ENCODE measurements around the gene HSP90AA1. TPM values are rescaled to one million over a fixed set of nuclear protein-coding genes. Genes with fewer than 3 reads are reported as not detected.
"Not testable (repeated sequence)": the region's sequence is repeated elsewhere in the genome, so short reads cannot be mapped to it uniquely, and the experiment has no call there.

HSP90AA1 gene
- 1,000 to 10,000 TPM in 1 of 2 donors, 100 to 1,000 TPM in 1; 277 to 1,087 TPM for total RNA-seq
- polyA plus RNA-seq (ENCODE audit: insufficient read length in 2 of 2) = 100 to 1,000 TPM; 666 to 778 TPM
- long read RNA-seq, donor 1, transcript HSP90AA1-205 (2 exons, 429 nt) = minor isoform, 31 of 638 reads
- long read RNA-seq, donor 1, transcript HSP90AA1-201 (11 exons, 3,379 nt) = major isoform, 55 of 638 reads
- long read RNA-seq, donor 1, partial matches to known transcripts = 547 of 638 reads
- long read RNA-seq, donor 1, other reads (novel, unspliced or antisense) = 0 of 638 reads
- long read RNA-seq, donor 2, transcript HSP90AA1-201 (11 exons, 3,379 nt) = minor isoform, 5 of 284 reads
- long read RNA-seq, donor 2, transcript HSP90AA1-205 (2 exons, 429 nt) = major isoform, 19 of 284 reads
- long read RNA-seq, donor 2, partial matches to known transcripts = 256 of 284 reads
- long read RNA-seq, donor 2, other reads (novel, unspliced or antisense) = 0 of 284 reads
- long read RNA-seq, donor 3, transcript HSP90AA1-206 (2 exons, 552 nt) = minor isoform, 6 of 421 reads
- long read RNA-seq, donor 3, transcript HSP90AA1-205 (2 exons, 429 nt) = major isoform, 22 of 421 reads
- long read RNA-seq, donor 3, partial matches to known transcripts = 389 of 421 reads
- long read RNA-seq, donor 3, other reads (novel, unspliced or antisense) = 0 of 421 reads
- long read RNA-seq, donor 4, transcript HSP90AA1-201 (11 exons, 3,379 nt) = major isoform, 24 of 814 reads
- long read RNA-seq, donor 4, transcript HSP90AA1-205 (2 exons, 429 nt) = minor isoform, 20 of 814 reads
- long read RNA-seq, donor 4, partial matches to known transcripts = 765 of 814 reads
- long read RNA-seq, donor 4, other reads (novel, unspliced or antisense) = 0 of 814 reads

- DNase-seq (ENCODE audit: low read depth in 4 of 6, low spot score in 6 of 6) = peak in 5 of 6 donors; percentile 84 to 98 (median 89)
- Histone ChIP-seq H3K36me3 (ENCODE audit: control insufficient read depth, insufficient read depth, low read length) (peaks cover 23% of the 10 kb centered on the region), H3K4me1 (ENCODE audit: control insufficient read depth, insufficient read depth, low read length) (peaks cover 29% of the 10 kb centered on the region), H3K4me3 (ENCODE audit: low read depth, low read length) (peak within 1 kb of the TSS; percentile 72), H3K9me3 (ENCODE audit: control insufficient read depth, insufficient read depth, low read length) (no peaks in the 10 kb centered on the region), H3K27ac (ENCODE audit: low read depth, low read length) (peak within 1 kb of the TSS; percentile 99), H3K27me3 (ENCODE audit: control insufficient read depth, insufficient read depth, low read length) (no peaks in the 10 kb centered on the region)
- WGBS (ENCODE audit: insufficient coverage) = under 1% methylated on average over 106 of the region's 106 CpGs
Observed at GRCh38 chr14:102086972-102087761, at the start of gene HSP90AA1. TSS of gene HSP90AA1 (minus strand) at chr14:102087044. CDS start at chr14:102086378, 666 bp downstream.

GRCh38 chr14:102135456-102135855, 48.6 kb upstream of the HSP90AA1 start:
- not testable (repeated sequence) for DNase-seq (ENCODE audit: low read depth in 4 of 6, low spot score in 6 of 6); H3K27me3 ChIP-seq (ENCODE audit: control insufficient read depth, insufficient read depth, low read length); H3K4me1 ChIP-seq (ENCODE audit: control insufficient read depth, insufficient read depth, low read length); H3K9me3 ChIP-seq (ENCODE audit: control insufficient read depth, insufficient read depth, low read length); H3K36me3 ChIP-seq (ENCODE audit: control insufficient read depth, insufficient read depth, low read length); H3K27ac ChIP-seq (ENCODE audit: low read depth, low read length); H3K4me3 ChIP-seq (ENCODE audit: low read depth, low read length)
- WGBS (ENCODE audit: insufficient coverage) = 96% methylated on average over 13 of the region's 30 CpGs

- H3K4me3 ChIP-seq (ENCODE audit: low read depth, low read length); H3K27ac ChIP-seq (ENCODE audit: low read depth, low read length); H3K36me3 ChIP-seq (ENCODE audit: control insufficient read depth, insufficient read depth, low read length); H3K4me1 ChIP-seq (ENCODE audit: control insufficient read depth, insufficient read depth, low read length); H3K9me3 ChIP-seq (ENCODE audit: control insufficient read depth, insufficient read depth, low read length); H3K27me3 ChIP-seq (ENCODE audit: control insufficient read depth, insufficient read depth, low read length); DNase-seq (ENCODE audit: low read depth in 4 of 6, low spot score in 6 of 6): not testable (repeated sequence)
- 61% methylated on average over 2 of the region's 10 CpGs for WGBS (ENCODE audit: insufficient coverage)
Observed at GRCh38 chr14:102134719-102135118, 47.9 kb upstream of the HSP90AA1 start.

- H3K4me3 ChIP-seq (ENCODE audit: low read depth, low read length); H3K27ac ChIP-seq (ENCODE audit: low read depth, low read length); H3K27me3 ChIP-seq (ENCODE audit: control insufficient read depth, insufficient read depth, low read length); H3K9me3 ChIP-seq (ENCODE audit: control insufficient read depth, insufficient read depth, low read length); H3K4me1 ChIP-seq (ENCODE audit: control insufficient read depth, insufficient read depth, low read length); H3K36me3 ChIP-seq (ENCODE audit: control insufficient read depth, insufficient read depth, low read length); DNase-seq (ENCODE audit: low read depth in 4 of 6, low spot score in 6 of 6): not testable (repeated sequence)
- 100% methylated on average over 5 of the region's 9 CpGs for WGBS (ENCODE audit: insufficient coverage)
Observed at GRCh38 chr14:102134021-102134420, 47.2 kb upstream of the HSP90AA1 start.

GRCh38 chr14:102131741-102132140, 44.9 kb upstream of the HSP90AA1 start:
- 91% methylated on average over 1 of the region's 6 CpGs for WGBS (ENCODE audit: insufficient coverage)
- peaks cover 6% of the 10 kb centered on the region for H3K36me3 ChIP-seq (ENCODE audit: control insufficient read depth, insufficient read depth, low read length)
- no peak overlapping the region for H3K27ac ChIP-seq (ENCODE audit: low read depth, low read length)
- H3K9me3 ChIP-seq (ENCODE audit: control insufficient read depth, insufficient read depth, low read length) = no peaks in the 10 kb centered on the region
- H3K4me1 ChIP-seq (ENCODE audit: control insufficient read depth, insufficient read depth, low read length) = no peaks in the 10 kb centered on the region
- DNase-seq (ENCODE audit: low read depth in 4 of 6, low spot score in 6 of 6) = no peak
- no peaks in the 10 kb centered on the region for H3K27me3 ChIP-seq (ENCODE audit: control insufficient read depth, insufficient read depth, low read length)
- no peak overlapping the region for H3K4me3 ChIP-seq (ENCODE audit: low read depth, low read length)

GRCh38 chr14:102126807-102127455, 40.1 kb upstream of the HSP90AA1 start:
- Histone ChIP-seq H3K4me3 (ENCODE audit: low read depth, low read length) (no peak overlapping the region), H3K27ac (ENCODE audit: low read depth, low read length) (no peak overlapping the region), H3K36me3 (ENCODE audit: control insufficient read depth, insufficient read depth, low read length) (no peaks in the 10 kb centered on the region), H3K27me3 (ENCODE audit: control insufficient read depth, insufficient read depth, low read length) (no peaks in the 10 kb centered on the region), H3K4me1 (ENCODE audit: control insufficient read depth, insufficient read depth, low read length) (no peaks in the 10 kb centered on the region), H3K9me3 (ENCODE audit: control insufficient read depth, insufficient read depth, low read length) (no peaks in the 10 kb centered on the region)
- peak in 1 of 6 donors; percentile 46 for DNase-seq (ENCODE audit: low read depth in 4 of 6, low spot score in 6 of 6)
- WGBS (ENCODE audit: insufficient coverage) = no CpG with 5 or more reads among the region's 5 CpGs

- Histone ChIP-seq H3K36me3 (ENCODE audit: control insufficient read depth, insufficient read depth, low read length) (no peaks in the 10 kb centered on the region), H3K27me3 (ENCODE audit: control insufficient read depth, insufficient read depth, low read length) (no peaks in the 10 kb centered on the region), H3K27ac (ENCODE audit: low read depth, low read length) (no peak overlapping the region), H3K9me3 (ENCODE audit: control insufficient read depth, insufficient read depth, low read length) (no peaks in the 10 kb centered on the region), H3K4me3 (ENCODE audit: low read depth, low read length) (no peak overlapping the region), H3K4me1 (ENCODE audit: control insufficient read depth, insufficient read depth, low read length) (no peaks in the 10 kb centered on the region)
- no CpG with 5 or more reads among the region's 5 CpGs for WGBS (ENCODE audit: insufficient coverage)
- DNase-seq (ENCODE audit: low read depth in 4 of 6, low spot score in 6 of 6) = peak in 1 of 6 donors; percentile 9
Observed at GRCh38 chr14:102125546-102125945, 38.7 kb upstream of the HSP90AA1 start.

GRCh38 chr14:102124419-102124818, 37.6 kb upstream of the HSP90AA1 start:
- no peaks in the 10 kb centered on the region for H3K36me3 ChIP-seq (ENCODE audit: control insufficient read depth, insufficient read depth, low read length)
- no peaks in the 10 kb centered on the region for H3K9me3 ChIP-seq (ENCODE audit: control insufficient read depth, insufficient read depth, low read length)
- H3K4me3 ChIP-seq (ENCODE audit: low read depth, low read length) = no peak overlapping the region
- H3K27ac ChIP-seq (ENCODE audit: low read depth, low read length) = no peak overlapping the region
- H3K27me3 ChIP-seq (ENCODE audit: control insufficient read depth, insufficient read depth, low read length) = no peaks in the 10 kb centered on the region
- H3K4me1 ChIP-seq (ENCODE audit: control insufficient read depth, insufficient read depth, low read length) = no peaks in the 10 kb centered on the region
- no peak for DNase-seq (ENCODE audit: low read depth in 4 of 6, low spot score in 6 of 6)

GRCh38 chr14:102121567-102121966, 34.7 kb upstream of the HSP90AA1 start:
- no peaks in the 10 kb centered on the region for H3K4me1 ChIP-seq (ENCODE audit: control insufficient read depth, insufficient read depth, low read length)
- WGBS (ENCODE audit: insufficient coverage) = no CpG with 5 or more reads among the region's 1 CpG
- no peaks in the 10 kb centered on the region for H3K27me3 ChIP-seq (ENCODE audit: control insufficient read depth, insufficient read depth, low read length)
- no peak for DNase-seq (ENCODE audit: low read depth in 4 of 6, low spot score in 6 of 6)
- no peak overlapping the region for H3K27ac ChIP-seq (ENCODE audit: low read depth, low read length)
- no peak overlapping the region for H3K4me3 ChIP-seq (ENCODE audit: low read depth, low read length)
- peaks cover 6% of the 10 kb centered on the region for H3K36me3 ChIP-seq (ENCODE audit: control insufficient read depth, insufficient read depth, low read length)
- H3K9me3 ChIP-seq (ENCODE audit: control insufficient read depth, insufficient read depth, low read length) = peaks cover 3% of the 10 kb centered on the region

Measured in spinal cord (tissue), 10 donors.